ENCODE measurements around the gene SP8.

SP8 gene

GRCh38 chr7:20748853-20749252, 37.8 kb downstream of the SP8 start:
- no peak for DNase-seq

- no peak for DNase-seq
Measured at GRCh38 chr7:20747001-20747400, 39.7 kb downstream of the SP8 start.

GRCh38 chr7:20745702-20746101, 41.0 kb downstream of the SP8 start:
- no peak for DNase-seq

GRCh38 chr7:20744954-20745446, 41.7 kb downstream of the SP8 start:
- DNase-seq, result no peak

GRCh38 chr7:20742913-20743312, 43.8 kb downstream of the SP8 start:
- DNase-seq, result no peak

GRCh38 chr7:20741801-20742200, 44.9 kb downstream of the SP8 start:
- no peak for DNase-seq

- DNase-seq, result no peak
Measured at GRCh38 chr7:20738518-20739481, 47.9 kb downstream of the SP8 start.

- DNase-seq, result no peak
Measured at GRCh38 chr7:20737840-20738448, 48.7 kb downstream of the SP8 start.

- no peak for DNase-seq
Measured at GRCh38 chr7:20735346-20736065, 51.2 kb downstream of the SP8 start.

All from KG1 (cell line).